Upper lobe of left lung (tissue), 6 donors: ENCODE results near the gene CAPN10. TPM values are rescaled to one million over a fixed set of nuclear protein-coding genes. Genes with fewer than 3 reads are reported as not detected.

Source experiments
- ATAC-seq, 2 donors: fragments of 200-7000 bp; cut with Tn5 transposase; one replicate each; pipeline ENCODE4 v1.9.1; 2022; ENCODE audit warnings: mild to moderate bottlenecking in 2 of 2, moderate library complexity in 2 of 2; ENCODE audit not compliant: low FRiP score in 2 of 2
- DNase-seq, 2 donors: peaks; one replicate each; pipeline ENCODE4 v3.0.0-alpha.2; 2019 to 2020
- H3K27ac ChIP-seq, 4 donors: fragments of 200-600 bp; sonication (generic); one replicate each; pipeline ENCODE4 v1.5.1; 2016 to 2019
- H3K27me3 ChIP-seq, 4 donors: fragments of 200-600 bp; sonication (generic); one replicate each; pipeline ENCODE4 v1.5.1; 2017 to 2019
- H3K36me3 ChIP-seq, 4 donors: fragments of 200-600 bp; sonication (generic); one replicate each; pipeline ENCODE4 v1.5.1; 2016 to 2019
- H3K4me1 ChIP-seq, 4 donors: fragments of 200-600 bp; sonication (generic); one replicate each; pipeline ENCODE4 v1.5.1; 2018 to 2019
- H3K4me3 ChIP-seq, 4 donors: fragments of 200-600 bp; sonication (generic); one replicate each; pipeline ENCODE4 v1.5.1; 2017 to 2019; ENCODE audit warnings: mild to moderate bottlenecking in 2 of 4, moderate library complexity in 1 of 4
- H3K9me3 ChIP-seq, 4 donors: fragments of 200-600 bp; sonication (generic); one replicate each; pipeline ENCODE4 v1.5.1; 2018 to 2019
- EP300 ChIP-seq, 4 donors: sonication (generic); formaldehyde crosslinking; IDR thresholded peaks; one replicate each; pipeline ENCODE4 v1.5.1; 2017; ENCODE audit warnings: antibody characterized with exemption in 4 of 4, control low read depth in 2 of 4
- POLR2A ChIP-seq, 4 donors: fragments of 450-650 bp; IDR thresholded peaks; one replicate each; pipeline ENCODE4 v1.5.1; 2016 to 2017; ENCODE audit warnings: antibody characterized with exemption in 4 of 4, mild to moderate bottlenecking in 2 of 4
- POLR2AphosphoS5 ChIP-seq, 2 donors: sonication (generic); formaldehyde crosslinking; IDR thresholded peaks; one replicate each; pipeline ENCODE4 v1.5.1; 2017; ENCODE audit warnings: antibody characterized with exemption in 2 of 2
- whole genome bisulfite sequencing, 2 donors: methylation state at CpG; one replicate each; pipeline ENCODE4 v1.1.5; 2017 to 2018; 5-methylcytosine and 5-hydroxymethylcytosine counted together
- total RNA-seq, 6 donors: library from RNA; depleted of rRNA in 4 of 6; stranded (reverse); fragments of >200 nt in 4 of 6; gene quantifications; one replicate each; pipeline versions ENCODE4 v1.1.0 to v1.2.1, GENCODE V29; 2016 to 2021
- TF ChIP-seq, protein P1 (sequence below), 6 experiments: fragments of 450-650 bp in 4 of 6; fragments of 200-600 bp in 2 of 6; sonication (generic) in 2 of 6; IDR thresholded peaks; one replicate each; pipeline ENCODE4 v1.5.1; 2016 to 2019; ENCODE audit warnings: antibody characterized with exemption in 6 of 6
- donor health status: DM: no; HTN: no; CAD: no; lungs with moderate emphysema.
- donor health status: DM: no; HTN: yes; CAD: no; lungs with severe emphysema.

Gene CAPN10
- total RNA-seq, 6 donors from 2014 or later, result 35.3 to 118 (median 38.9) TPM

DNA sequence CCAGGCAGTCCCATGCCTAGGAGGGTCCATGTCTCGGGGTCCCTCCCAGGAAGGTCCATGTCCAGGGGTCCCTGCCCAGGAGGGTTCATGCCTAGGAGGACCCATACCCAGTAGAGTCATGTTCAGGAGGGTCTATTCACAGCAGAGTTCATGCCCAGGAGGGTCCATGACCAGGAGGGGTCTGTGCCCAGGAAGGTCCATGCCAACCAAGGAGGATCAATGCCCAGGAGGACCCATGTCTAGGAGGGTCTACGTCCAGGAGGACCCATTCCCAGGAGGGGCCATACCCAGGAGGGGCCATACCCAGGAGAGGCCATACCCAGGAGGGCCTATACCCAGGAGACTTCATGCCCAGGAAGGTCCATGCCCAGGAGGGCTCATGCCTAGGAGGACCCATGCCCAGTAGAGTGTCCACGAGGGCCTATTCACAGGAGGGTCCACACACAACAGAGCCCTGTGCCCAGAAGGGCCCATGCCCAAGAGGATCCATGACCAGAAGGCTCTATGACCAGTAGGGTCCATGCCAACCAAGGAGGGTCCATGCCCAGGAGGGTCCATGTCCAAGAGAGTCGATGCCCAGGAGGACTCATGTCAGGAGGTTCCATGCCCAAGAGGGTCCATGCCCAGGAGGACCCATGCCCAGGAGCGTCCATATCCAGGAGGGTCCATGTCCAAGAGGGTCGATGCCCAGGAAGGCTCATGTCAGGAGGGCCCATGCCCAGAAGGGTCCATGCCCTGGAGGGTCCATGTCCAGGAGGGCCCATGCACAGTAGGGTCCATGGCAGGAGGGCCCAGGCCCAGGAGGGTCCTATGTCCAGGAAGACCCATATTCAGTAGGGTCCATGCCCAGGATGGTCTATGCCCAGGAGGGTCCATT is 48.8 kb downstream of the CAPN10 start:
- H3K9me3 ChIP-seq, result peaks cover 0 to 10% (median 4%) of the 10 kb centered on the region in 4 donors
- H3K4me3 ChIP-seq, result no peak overlapping the region
- no peak for TF ChIP-seq EP300 (IDR thresholded peaks at IDR 0.05)
- TF ChIP-seq POLR2AphosphoS5 (IDR thresholded peaks at IDR 0.05), result no peak
- TF ChIP-seq, protein P1, sequence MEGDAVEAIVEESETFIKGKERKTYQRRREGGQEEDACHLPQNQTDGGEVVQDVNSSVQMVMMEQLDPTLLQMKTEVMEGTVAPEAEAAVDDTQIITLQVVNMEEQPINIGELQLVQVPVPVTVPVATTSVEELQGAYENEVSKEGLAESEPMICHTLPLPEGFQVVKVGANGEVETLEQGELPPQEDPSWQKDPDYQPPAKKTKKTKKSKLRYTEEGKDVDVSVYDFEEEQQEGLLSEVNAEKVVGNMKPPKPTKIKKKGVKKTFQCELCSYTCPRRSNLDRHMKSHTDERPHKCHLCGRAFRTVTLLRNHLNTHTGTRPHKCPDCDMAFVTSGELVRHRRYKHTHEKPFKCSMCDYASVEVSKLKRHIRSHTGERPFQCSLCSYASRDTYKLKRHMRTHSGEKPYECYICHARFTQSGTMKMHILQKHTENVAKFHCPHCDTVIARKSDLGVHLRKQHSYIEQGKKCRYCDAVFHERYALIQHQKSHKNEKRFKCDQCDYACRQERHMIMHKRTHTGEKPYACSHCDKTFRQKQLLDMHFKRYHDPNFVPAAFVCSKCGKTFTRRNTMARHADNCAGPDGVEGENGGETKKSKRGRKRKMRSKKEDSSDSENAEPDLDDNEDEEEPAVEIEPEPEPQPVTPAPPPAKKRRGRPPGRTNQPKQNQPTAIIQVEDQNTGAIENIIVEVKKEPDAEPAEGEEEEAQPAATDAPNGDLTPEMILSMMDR (IDR thresholded peaks at IDR 0.05), result no peak
- 89% methylated on average over 6 of the region's 6 CpGs; no CpG with 5 or more reads in 1 of the 2 donors for WGBS, 2 donors
- H3K27ac ChIP-seq, result no peak overlapping the region
- H3K36me3 ChIP-seq, result no peaks in the 10 kb centered on the region
- H3K4me1 ChIP-seq, result no peaks in the 10 kb centered on the region
- ATAC-seq (peak in 1 of 2 donors; percentile 6), DNase-seq (no peak)
- no peaks in the 10 kb centered on the region for H3K27me3 ChIP-seq

DNA sequence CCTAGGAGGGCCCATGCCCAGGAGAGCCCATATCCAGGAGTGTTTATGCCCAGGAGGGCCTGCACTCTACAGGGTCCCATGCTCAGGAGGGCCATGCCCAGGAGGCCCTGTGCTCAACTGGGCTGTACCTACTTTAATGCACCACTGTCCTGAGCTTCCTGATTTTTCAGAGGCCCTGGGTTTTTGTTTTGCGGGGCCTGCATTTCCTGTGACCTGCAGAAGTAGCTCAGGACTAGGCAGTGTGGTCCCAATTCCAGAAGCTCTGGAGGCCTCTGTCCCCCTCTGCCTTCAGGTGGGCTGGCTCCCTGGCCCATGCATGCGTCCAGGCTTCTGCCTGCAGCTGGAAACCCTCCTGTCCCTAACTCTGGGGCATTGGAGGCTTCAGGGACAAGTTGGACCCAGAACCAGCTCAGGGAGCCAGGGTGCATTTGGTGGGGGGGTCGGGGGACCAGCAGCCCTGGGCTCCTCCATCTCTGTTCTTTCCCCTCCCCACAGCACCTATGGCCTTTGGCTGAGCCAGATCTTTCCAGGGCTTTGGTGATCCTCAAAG is 49.5 kb downstream of the CAPN10 start:
- no peak for TF ChIP-seq EP300 (IDR thresholded peaks at IDR 0.05)
- TF ChIP-seq, protein P1 (IDR thresholded peaks at IDR 0.05), result no peak
- TF ChIP-seq POLR2A (IDR thresholded peaks at IDR 0.05), result no peak
- TF ChIP-seq POLR2AphosphoS5 (IDR thresholded peaks at IDR 0.05), result no peak
- Histone ChIP-seq H3K36me3 (no peaks in the 10 kb centered on the region), H3K9me3 (peaks cover 0 to 10% (median 4%) of the 10 kb centered on the region in 4 donors), H3K27me3 (no peaks in the 10 kb centered on the region), H3K4me3 (no peak overlapping the region), H3K4me1 (no peaks in the 10 kb centered on the region), H3K27ac (no peak overlapping the region)
- 61 to 80% methylated on average over 1 to 3 of the region's 3 CpGs for WGBS, 2 donors
- ATAC-seq (no peak), DNase-seq (no peak)

DNA sequence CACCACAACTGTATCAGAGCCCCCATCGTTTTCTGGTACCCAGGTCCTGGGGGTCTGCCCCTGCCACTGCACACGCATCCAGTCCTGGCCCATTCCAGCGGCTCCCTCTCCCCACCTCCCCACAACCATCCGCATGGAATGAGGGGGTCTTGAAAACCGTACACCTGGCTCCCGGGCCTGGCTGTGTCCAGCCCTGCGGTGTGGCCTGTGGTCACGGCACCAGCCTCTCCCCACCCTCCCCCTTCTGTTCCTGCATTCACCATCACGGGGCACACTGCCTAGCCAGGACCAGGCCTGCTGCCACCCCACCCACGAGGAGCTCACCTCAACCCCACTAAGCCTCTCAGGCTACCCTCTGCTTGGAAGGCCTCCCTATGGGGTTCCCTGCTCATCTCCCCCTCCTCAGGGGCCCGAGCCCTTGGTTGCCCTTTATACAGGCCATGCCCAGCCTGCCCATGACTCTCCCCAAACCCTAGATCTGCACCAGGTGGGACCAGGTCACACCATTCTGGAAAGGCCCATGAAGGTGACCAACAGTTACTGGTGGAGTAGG is 50.1 kb downstream of the CAPN10 start:
- Histone ChIP-seq H3K9me3 (peaks cover 0 to 10% (median 4%) of the 10 kb centered on the region in 4 donors), H3K36me3 (no peaks in the 10 kb centered on the region), H3K27me3 (no peaks in the 10 kb centered on the region), H3K4me3 (no peak overlapping the region), H3K4me1 (no peaks in the 10 kb centered on the region), H3K27ac (no peak overlapping the region)
- 81 to 88% methylated on average over 3 to 11 of the region's 11 CpGs for WGBS, 2 donors
- DNase-seq (peak in 1 of 2 donors; percentile 62), ATAC-seq (no peak)
- TF ChIP-seq EP300 (IDR thresholded peaks at IDR 0.05) (no peak), POLR2AphosphoS5 (IDR thresholded peaks at IDR 0.05) (no peak), POLR2A (IDR thresholded peaks at IDR 0.05) (no peak)
- TF ChIP-seq, protein P1 (IDR thresholded peaks at IDR 0.05), result no peak

DNA sequence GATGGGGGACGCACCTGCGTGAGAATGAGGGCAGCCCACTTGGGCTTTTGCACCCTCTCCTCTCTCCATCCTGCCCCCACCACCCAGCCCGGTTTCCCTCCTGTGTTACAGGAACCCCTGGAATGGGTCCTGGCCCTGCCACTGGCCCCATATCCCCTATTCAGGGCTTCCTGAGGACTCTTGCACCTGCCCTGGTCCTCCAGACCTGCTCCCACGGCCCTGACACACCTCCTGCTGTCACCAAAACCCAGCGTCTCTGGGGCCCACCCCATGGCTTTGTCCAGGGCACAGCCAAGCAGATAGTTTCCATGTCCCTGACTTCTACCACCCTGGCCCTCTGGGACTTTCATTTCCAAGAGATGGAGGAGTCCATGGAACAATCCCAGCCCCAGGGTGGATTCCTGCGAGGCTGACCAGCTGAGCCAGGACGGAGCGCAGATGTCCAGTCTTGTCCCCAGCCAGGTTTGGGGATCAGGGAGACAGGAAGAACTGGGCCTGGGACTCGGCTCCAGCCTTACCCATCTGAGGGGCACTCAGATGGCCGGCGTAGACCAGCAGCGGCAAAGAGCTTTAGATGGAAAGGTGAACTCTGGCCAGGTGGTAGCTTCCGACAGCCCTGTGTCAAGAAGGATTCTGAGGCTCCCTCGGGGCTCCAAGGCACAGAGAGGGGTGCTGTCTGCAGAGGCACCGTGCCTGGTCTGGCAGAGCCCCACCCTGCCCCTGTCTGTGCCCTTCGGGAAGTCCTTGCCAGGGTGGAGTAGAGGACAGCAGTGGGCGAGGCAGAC is 50.8 kb downstream of the CAPN10 start:
- H3K4me1 ChIP-seq, result no peaks in the 10 kb centered on the region
- 87 to 93% methylated on average over 13 to 17 of the region's 17 CpGs for WGBS, 2 donors
- no peak overlapping the region for H3K27ac ChIP-seq
- ATAC-seq (no peak), DNase-seq (peak in 1 of 2 donors; percentile 52)
- H3K9me3 ChIP-seq, result peaks cover 0 to 10% (median 4%) of the 10 kb centered on the region in 4 donors
- H3K27me3 ChIP-seq, result no peaks in the 10 kb centered on the region
- H3K36me3 ChIP-seq, result no peaks in the 10 kb centered on the region
- no peak for TF ChIP-seq POLR2AphosphoS5 (IDR thresholded peaks at IDR 0.05)
- TF ChIP-seq, protein P1 (IDR thresholded peaks at IDR 0.05), result no peak
- no peak for TF ChIP-seq EP300 (IDR thresholded peaks at IDR 0.05)
- TF ChIP-seq POLR2A (IDR thresholded peaks at IDR 0.05), result no peak
- H3K4me3 ChIP-seq, result no peak overlapping the region
